GM23248 (cell line): ENCODE data around the gene ISCA2. TPM values are rescaled to one million over a fixed set of nuclear protein-coding genes. Genes with fewer than 3 reads are reported as not detected.

Source experiments
- DNase-seq: peaks from one replicate; pipeline ENCODE4 v3.0.0-alpha.2; 2015
- H2AFZ ChIP-seq: fragments of 200-600 bp; sonication (generic); 2 replicates; pipeline ENCODE4 v1.6.1; 2016; ENCODE audit warnings: antibody characterized with exemption
- H3F3A ChIP-seq: fragments of 200-600 bp; sonication (generic); 2 replicates; pipeline ENCODE4 v1.6.1; 2016; ENCODE audit warnings: mild to moderate bottlenecking, antibody characterized with exemption, mixed run types; ENCODE audit not compliant: insufficient read depth
- H3K27ac ChIP-seq: fragments of 200-600 bp; sonication (generic); 2 replicates; pipeline ENCODE4 v1.5.1; 2016; ENCODE audit warnings: mild to moderate bottlenecking
- H3K27me3 ChIP-seq: fragments of 200-600 bp; sonication (generic); replicated peaks from 2 replicates; pipeline ENCODE4 v1.6.1; 2016; ENCODE audit warnings: mild to moderate bottlenecking; ENCODE audit not compliant: insufficient read depth
- H3K36me3 ChIP-seq: fragments of 200-600 bp; sonication (generic); 2 replicates; pipeline ENCODE4 v1.6.1; 2016; ENCODE audit warnings: low read depth, mild to moderate bottlenecking
- H3K4me1 ChIP-seq: fragments of 200-600 bp; sonication (generic); 2 replicates; pipeline ENCODE4 v1.6.1; 2016; ENCODE audit warnings: mild to moderate bottlenecking; ENCODE audit not compliant: insufficient read depth
- H3K4me2 ChIP-seq: fragments of 200-600 bp; sonication (generic); one replicate; pipeline ENCODE4 v1.6.1; 2016; ENCODE audit warnings: mild to moderate bottlenecking; ENCODE audit not compliant: unreplicated experiment
- H3K4me3 ChIP-seq: fragments of 200-600 bp; sonication (generic); 2 replicates; pipeline ENCODE4 v1.5.1; 2016; ENCODE audit warnings: mild to moderate bottlenecking
- H3K79me2 ChIP-seq: fragments of 200-600 bp; sonication (generic); 2 replicates; pipeline ENCODE4 v1.6.1; 2016; ENCODE audit warnings: mild to moderate bottlenecking; ENCODE audit not compliant: insufficient read depth
- H3K9ac ChIP-seq: fragments of 200-600 bp; sonication (generic); 2 replicates; pipeline ENCODE4 v1.6.1; 2016; ENCODE audit warnings: mild to moderate bottlenecking
- H3K9me2 ChIP-seq: fragments of 200-600 bp; sonication (generic); 2 replicates; pipeline ENCODE4 v1.6.1; 2016; ENCODE audit warnings: mixed run types, mild to moderate bottlenecking, moderate library complexity; ENCODE audit not compliant: insufficient read depth
- H3K9me3 ChIP-seq: fragments of 200-600 bp; sonication (generic); one replicate; pipeline ENCODE4 v1.6.1; 2017; ENCODE audit warnings: low read depth
- H4K20me1 ChIP-seq: fragments of 200-600 bp; sonication (generic); 2 replicates; pipeline ENCODE4 v1.6.0; 2016; ENCODE audit not compliant: insufficient read depth
- EZH2 ChIP-seq: fragments of 200-600 bp; sonication (generic); IDR thresholded peaks from 2 replicates; pipeline ENCODE4 v1.6.1; 2018; ENCODE audit warnings: antibody characterized with exemption, mild to moderate bottlenecking; ENCODE audit not compliant: insufficient read depth, poor library complexity, severe bottlenecking
- EZH2phosphoT487 ChIP-seq: fragments of 200-600 bp; sonication (generic); IDR thresholded peaks from 2 replicates; pipeline ENCODE4 v1.6.1; 2018; ENCODE audit warnings: antibody characterized with exemption, moderate library complexity, mild to moderate bottlenecking, low read depth; ENCODE audit not compliant: insufficient read depth
- WGBS, 2 experiments: methylation state at CpG; one replicate each; pipeline ENCODE4 v1.1.6; 2015 to 2017; ENCODE audit warnings: low lambda C conversion rate in 2 of 2, low coverage in 1 of 2; ENCODE audit errors: missing lambda C conversion rate in 2 of 2; 5-methylcytosine and 5-hydroxymethylcytosine counted together
- in situ Hi-C: fragments of 300-500 bp; cut with MboI; formaldehyde crosslinking; loops from 2 replicates; pipeline ENCODE4 v1.15.0; 2020
- polyA plus RNA-seq: library from polyadenylated mRNA; unstranded; fragments of >200 nt; fragmentation: Nextera tagmentation; extraction: Ambion mirVana; gene quantifications from 2 replicates; pipeline ENCODE4 v1.2.1, GENCODE V29; 2016
- total RNA-seq: library from RNA; depleted of rRNA; stranded (reverse); fragments of >200 nt; shearing (Covaris generic); gene quantifications from 2 replicates; pipeline ENCODE4 v1.2.3, GENCODE V29; 2014

ISCA2 gene
- total and polyA plus RNA-seq, 2 experiments from 2014 or later, result 12.3 to 60.0 TPM

DNA sequence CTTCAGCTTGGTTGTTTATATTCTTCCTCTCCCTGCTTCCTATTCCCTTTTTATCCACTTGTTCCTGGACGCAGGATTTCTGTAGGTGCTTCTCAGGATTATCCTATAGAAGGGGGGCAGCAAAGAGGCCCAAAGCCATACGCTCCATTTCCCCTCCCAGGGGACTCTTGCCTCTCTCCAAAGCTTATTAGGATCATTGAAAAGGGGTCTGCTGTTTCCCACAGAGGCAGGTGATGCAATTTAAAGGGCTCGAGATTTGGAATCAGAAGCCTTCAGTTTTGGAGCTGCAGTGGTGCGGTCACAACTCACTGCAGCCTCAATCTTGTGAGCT is 36.0 kb upstream of the ISCA2 start:
- Histone ChIP-seq H3K9me2 (no peaks in the 10 kb centered on the region), H3K79me2 (no peaks in the 10 kb centered on the region), H3K27me3 (peaks cover 9% of the 10 kb centered on the region), H3K36me3 (no peaks in the 10 kb centered on the region), H3K4me1 (peaks cover 4% of the 10 kb centered on the region; the same call in 1 of the 2 replicates), H3K4me3 (no peak overlapping the region), H3K9ac (no peak overlapping the region), H4K20me1 (no peaks in the 10 kb centered on the region), H2AFZ (no peak overlapping the region), H3F3A (no peaks in the 10 kb centered on the region), H3K4me2 (no peak overlapping the region), H3K9me3 (no peaks in the 10 kb centered on the region), H3K27ac (no peak overlapping the region)
- DNase-seq, result no peak
- WGBS, 2 experiments, result 69 to 73% methylated on average over 4 of the region's 4 CpGs
- in situ Hi-C loops, result loop anchor here (25.0 kb wide), 1 partner anchor 345 kb away; no protein-coding TSS in a partner anchor
- no peak for TF ChIP-seq EZH2phosphoT487
- no peak for TF ChIP-seq EZH2

DNA sequence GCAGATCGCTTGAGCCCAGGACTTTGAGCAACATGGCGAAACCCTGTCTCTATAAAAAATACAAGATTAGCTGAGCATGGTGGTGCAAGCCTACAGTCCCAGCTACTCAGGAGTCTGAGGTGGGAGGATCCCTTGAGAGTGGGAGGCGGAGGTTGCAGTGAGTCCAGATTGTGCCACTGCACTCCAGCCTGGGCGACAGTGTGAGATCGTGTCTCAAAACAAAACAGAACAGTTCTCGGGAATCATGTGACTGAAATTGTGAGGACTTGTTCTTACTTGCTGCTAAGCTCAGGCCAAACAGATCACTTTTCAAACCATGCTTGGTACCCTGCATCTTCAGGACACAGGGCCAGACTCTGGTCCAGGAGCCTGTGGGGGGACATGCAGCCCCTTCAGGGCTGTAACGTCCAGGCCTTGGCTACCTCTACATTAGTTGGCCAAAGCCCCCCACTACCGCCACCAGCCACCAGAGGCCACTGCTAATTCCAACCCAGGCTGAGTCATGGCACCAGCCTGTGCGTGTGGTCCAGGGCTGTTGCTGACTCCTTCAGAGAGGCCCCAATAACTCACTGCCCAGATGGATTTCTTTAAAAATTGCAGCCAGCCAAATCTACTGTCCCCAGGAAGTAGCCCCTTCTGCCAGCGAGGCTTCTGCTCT is 34.1 kb upstream of the ISCA2 start:
- WGBS, 2 experiments, result 19 to 26% methylated on average over 10 of the region's 10 CpGs
- H3K9ac ChIP-seq, result no peak overlapping the region
- DNase-seq, result peak; percentile 93
- H3K4me1 ChIP-seq, result peaks cover 4% of the 10 kb centered on the region; the same call in 1 of the 2 replicates
- no peak for TF ChIP-seq EZH2
- no peak for TF ChIP-seq EZH2phosphoT487
- H3K4me2 ChIP-seq, result no peak overlapping the region
- no peaks in the 10 kb centered on the region for H3F3A ChIP-seq
- no peak overlapping the region for H3K4me3 ChIP-seq
- H3K27ac ChIP-seq, result no peak overlapping the region
- in situ Hi-C loops, result loop anchor here (25.0 kb wide), 1 partner anchor 347 kb away; no protein-coding TSS in a partner anchor
- no peaks in the 10 kb centered on the region for H3K9me2 ChIP-seq
- no peaks in the 10 kb centered on the region for H4K20me1 ChIP-seq
- H3K79me2 ChIP-seq, result no peaks in the 10 kb centered on the region
- H2AFZ ChIP-seq, result 0 out of 2 replicates have a peak overlapping the region, but pooled peaks have one; percentile 10
- peaks cover 12% of the 10 kb centered on the region; the same call in 1 of the 2 replicates for H3K27me3 ChIP-seq
- no peaks in the 10 kb centered on the region for H3K9me3 ChIP-seq
- no peaks in the 10 kb centered on the region for H3K36me3 ChIP-seq

DNA sequence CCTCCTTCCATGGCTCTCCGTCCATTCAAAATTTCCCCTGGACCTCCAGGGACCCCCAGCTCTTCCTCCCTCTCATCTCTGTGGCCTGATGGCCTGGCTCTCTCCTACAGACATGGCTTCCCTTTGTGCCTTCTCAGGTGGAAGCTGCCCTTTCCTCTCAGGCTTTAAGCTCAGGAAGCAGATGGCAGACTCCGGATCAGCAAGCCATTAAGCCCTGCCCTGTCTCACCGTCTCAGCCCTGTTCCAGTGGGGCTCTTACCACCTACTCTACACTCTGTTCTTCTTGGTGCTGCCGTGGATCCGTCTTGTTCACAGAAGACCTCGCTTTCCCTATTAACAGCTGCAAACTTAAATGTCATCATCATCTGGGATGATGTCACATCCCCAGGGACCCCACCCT is 33.6 kb upstream of the ISCA2 start:
- H3K4me2 ChIP-seq, result no peak overlapping the region
- H4K20me1 ChIP-seq, result no peaks in the 10 kb centered on the region
- no peaks in the 10 kb centered on the region for H3K79me2 ChIP-seq
- H3K4me1 ChIP-seq, result peaks cover 4% of the 10 kb centered on the region; the same call in 1 of the 2 replicates
- DNase-seq, result no peak
- no peaks in the 10 kb centered on the region for H3K9me3 ChIP-seq
- H3K27ac ChIP-seq, result no peak overlapping the region
- peaks cover 12% of the 10 kb centered on the region; the same call in 1 of the 2 replicates for H3K27me3 ChIP-seq
- 0 out of 2 replicates have a peak overlapping the region, but pooled peaks have one; percentile 10 for H2AFZ ChIP-seq
- no peaks in the 10 kb centered on the region for H3F3A ChIP-seq
- in situ Hi-C loops, result loop anchor here (25.0 kb wide), 1 partner anchor 348 kb away; no protein-coding TSS in a partner anchor
- 44 to 49% methylated on average over 6 of the region's 6 CpGs for WGBS, 2 experiments
- H3K36me3 ChIP-seq, result no peaks in the 10 kb centered on the region
- H3K9me2 ChIP-seq, result no peaks in the 10 kb centered on the region
- H3K9ac ChIP-seq, result no peak overlapping the region
- no peak for TF ChIP-seq EZH2phosphoT487
- TF ChIP-seq EZH2, result no peak
- H3K4me3 ChIP-seq, result no peak overlapping the region

DNA sequence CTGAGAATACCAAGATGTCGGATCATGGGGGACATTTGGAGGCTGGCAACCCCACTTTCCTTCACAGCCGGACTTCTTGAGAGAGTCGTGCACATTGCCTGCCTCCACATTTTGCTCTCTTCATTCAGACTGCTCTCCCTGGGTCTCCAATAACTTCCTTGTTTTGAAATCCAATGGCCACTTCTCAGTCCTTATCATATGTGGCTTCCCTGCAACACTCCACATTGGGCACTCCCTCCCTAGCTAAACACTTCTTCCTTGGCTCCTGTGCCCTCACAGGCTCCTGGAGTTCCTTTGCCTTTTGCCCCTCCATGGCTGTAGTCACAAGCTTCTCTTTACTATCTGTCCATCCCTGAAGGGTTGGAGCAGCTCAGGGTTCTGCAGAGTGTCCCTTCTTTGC is 30.6 kb upstream of the ISCA2 start:
- Histone ChIP-seq H3K9me3 (no peaks in the 10 kb centered on the region), H3K9ac (no peak overlapping the region), H3K9me2 (no peaks in the 10 kb centered on the region), H3K27ac (no peak overlapping the region), H2AFZ (no peak overlapping the region), H3K4me1 (peaks cover 4% of the 10 kb centered on the region; the same call in 1 of the 2 replicates), H3K36me3 (no peaks in the 10 kb centered on the region), H3F3A (no peaks in the 10 kb centered on the region), H3K4me3 (no peak overlapping the region), H4K20me1 (no peaks in the 10 kb centered on the region), H3K79me2 (no peaks in the 10 kb centered on the region), H3K4me2 (no peak overlapping the region), H3K27me3 (peaks cover 12% of the 10 kb centered on the region; the same call in 1 of the 2 replicates)
- in situ Hi-C loops, result loop anchor here (25.0 kb wide), 1 partner anchor 351 kb away; no protein-coding TSS in a partner anchor
- 72 to 73% methylated on average over 3 of the region's 3 CpGs for WGBS, 2 experiments
- no peak for TF ChIP-seq EZH2phosphoT487
- TF ChIP-seq EZH2, result no peak
- DNase-seq, result no peak
